Measurements from ENCODE around the gene SCLT1.

- TF ChIP-seq EZH2 (IDR thresholded peaks at IDR 0.05; ENCODE audit: low read length) (no peak), CTCF (optimal IDR thresholded peaks at IDR 0.05 in 1 of 3, IDR thresholded peaks at IDR 0.05 in 1 of 3, conservative IDR thresholded peaks at IDR 0.05 in 1 of 3; ENCODE audit: extremely low read depth in 1 of 3, insufficient read depth in 2 of 3, low read length in 3 of 3) (no peak)
These were observed 228.2 kb downstream of the SCLT1 start for GRCh38 chr4:128865132-128865531.

Measured in keratinocyte (primary cell).